Astrocyte (in vitro differentiated cells and primary cell): ENCODE data around the gene LZTR1. TPM values are rescaled to one million over a fixed set of nuclear protein-coding genes. Genes with fewer than 3 reads are reported as not detected.

Experiments used
- DNase-seq: peaks from one replicate; pipeline ENCODE4 v3.0.0-alpha.2; 2010; ENCODE audit warnings: low read depth
- FAIRE-seq: peaks from 2 replicates; lab custom pipeline; 2011; peaks lifted over from hg19 to GRCh38; lab: Jason Lieb, UNC
- H2AFZ ChIP-seq: 2 replicates; pipeline ENCODE4 v1.6.0; 2012; ENCODE audit warnings: low read depth, low read length, inconsistent platforms
- H3K27ac ChIP-seq: 2 replicates; pipeline ENCODE4 v1.5.1; 2011; ENCODE audit warnings: low read depth, low read length, inconsistent platforms
- H3K27me3 ChIP-seq: 2 replicates; pipeline ENCODE4 v1.6.0; 2011; ENCODE audit warnings: low read length, inconsistent platforms; ENCODE audit not compliant: insufficient read depth
- H3K36me3 ChIP-seq: 2 replicates; pipeline ENCODE4 v1.5.1; 2011; ENCODE audit warnings: low read length, inconsistent platforms; ENCODE audit not compliant: insufficient read depth
- H3K4me1 ChIP-seq: 2 replicates; pipeline ENCODE4 v1.5.1; 2011; ENCODE audit warnings: low read length, inconsistent platforms; ENCODE audit not compliant: insufficient read depth
- H3K4me2 ChIP-seq: 2 replicates; pipeline ENCODE4 v1.6.0; 2012; ENCODE audit warnings: low read length, inconsistent platforms
- H3K4me3 ChIP-seq: 2 replicates; pipeline ENCODE4 v1.5.1; 2011; ENCODE audit warnings: low read depth, mild to moderate bottlenecking, low read length, inconsistent platforms; ENCODE audit not compliant: insufficient read depth
- H3K79me2 ChIP-seq: 2 replicates; pipeline ENCODE4 v1.6.0; 2012; ENCODE audit warnings: mild to moderate bottlenecking, low read length, inconsistent platforms; ENCODE audit not compliant: insufficient read depth
- H3K9ac ChIP-seq: 2 replicates; pipeline ENCODE4 v1.6.0; 2012; ENCODE audit warnings: mild to moderate bottlenecking, low read length, inconsistent platforms
- H3K9me3 ChIP-seq: 2 replicates; pipeline ENCODE4 v1.5.1; 2012; ENCODE audit warnings: low read depth, mild to moderate bottlenecking, low read length, inconsistent platforms; ENCODE audit not compliant: insufficient read depth
- H4K20me1 ChIP-seq: 2 replicates; pipeline ENCODE4 v1.6.0; 2012; ENCODE audit warnings: low read length, inconsistent platforms; ENCODE audit not compliant: insufficient read depth
- H3K27ac Mint-ChIP-seq: one replicate; pipeline ENCODE4 v1.8.0; 2021; ENCODE audit warnings: mild to moderate bottlenecking, mixed read lengths; ENCODE audit not compliant: unreplicated experiment
- H3K27me3 Mint-ChIP-seq: one replicate; pipeline ENCODE4 v1.8.0; 2021; ENCODE audit warnings: low read depth, mixed read lengths; ENCODE audit not compliant: unreplicated experiment
- H3K36me3 Mint-ChIP-seq: one replicate; pipeline ENCODE4 v1.8.0; 2021; ENCODE audit warnings: low read depth, mixed read lengths; ENCODE audit not compliant: unreplicated experiment
- H3K4me1 Mint-ChIP-seq: one replicate; pipeline ENCODE4 v1.8.0; 2021; ENCODE audit warnings: low read depth, mixed read lengths; ENCODE audit not compliant: unreplicated experiment
- H3K4me3 Mint-ChIP-seq: one replicate; pipeline ENCODE4 v1.8.0; 2021; ENCODE audit warnings: mild to moderate bottlenecking, moderate library complexity, mixed read lengths; ENCODE audit not compliant: unreplicated experiment
- H3K9me3 Mint-ChIP-seq: one replicate; pipeline ENCODE4 v1.8.0; 2021; ENCODE audit warnings: mild to moderate bottlenecking, mixed read lengths; ENCODE audit not compliant: unreplicated experiment
- EZH2 ChIP-seq: IDR thresholded peaks from 2 replicates; pipeline ENCODE4 v1.6.1; 2012; ENCODE audit warnings: mild to moderate bottlenecking, low read length, inconsistent platforms; ENCODE audit not compliant: insufficient read depth
- total RNA-seq: library from RNA; stranded (reverse); gene quantifications from 2 replicates; pipeline ENCODE4 v1.2.1, GENCODE V29; 2021
- TF ChIP-seq, protein P1 (sequence below): IDR thresholded peaks from 2 replicates; pipeline ENCODE4 v1.5.1; 2011; ENCODE audit warnings: low read depth, mild to moderate bottlenecking, inconsistent platforms, low read length, moderate library complexity; ENCODE audit not compliant: insufficient read depth

Gene LZTR1
- total RNA-seq, 1 donor from 2014 or later: 62.0 TPM

DNA sequence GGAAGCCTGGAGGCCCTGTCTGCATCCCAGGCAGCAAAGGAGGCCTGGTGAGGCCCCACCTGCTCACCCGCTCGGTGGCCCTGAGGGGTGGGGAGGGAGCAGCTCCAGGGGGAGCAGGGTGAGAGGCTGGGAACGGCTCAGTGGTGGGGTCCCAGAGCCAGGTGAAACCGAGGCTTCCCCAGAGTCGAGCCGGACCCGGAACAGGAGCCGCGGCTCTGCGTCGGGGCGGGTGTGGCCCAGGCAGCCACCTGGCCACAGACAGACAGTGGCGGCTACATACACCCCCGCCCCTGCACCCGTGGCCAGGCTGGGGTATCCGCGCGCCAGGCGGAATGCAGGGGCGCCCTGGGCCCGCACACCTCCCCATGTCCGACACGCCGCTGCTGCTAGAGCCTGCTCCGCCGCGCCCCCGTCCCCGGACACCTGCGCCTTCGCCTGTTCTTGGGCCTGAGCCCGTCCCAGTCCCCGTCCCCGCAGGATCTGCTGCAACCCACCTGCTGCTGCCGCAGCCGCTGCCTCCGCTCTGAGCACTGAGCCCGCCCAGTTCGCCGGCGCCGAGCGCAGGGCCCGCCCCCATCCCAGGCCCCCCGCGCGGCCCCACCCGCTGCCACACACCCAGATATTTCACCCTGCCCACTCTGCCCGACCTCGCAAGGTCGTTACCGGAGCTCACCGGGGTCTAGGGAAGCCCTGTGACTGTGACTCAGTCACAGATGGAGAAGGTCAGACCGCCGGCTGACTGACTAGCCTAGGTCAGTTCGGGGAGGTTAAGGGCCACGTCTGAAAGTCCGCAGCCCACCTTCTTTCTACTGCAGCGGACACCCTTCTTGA is 50.2 kb downstream of the LZTR1 start, which contains the start of gene SLC7A4:
TSS of gene SLC7A4 (minus strand) at position 525 of the 831 bp plus-strand sequence. CDS start 749 bp downstream, outside the sequence.
- H3K4me1 ChIP-seq: peaks cover 4% of the 10 kb centered on the region
- peaks cover 15% of the 10 kb centered on the region for H3K27me3 ChIP-seq
- FAIRE-seq: no peak
- no peaks in the 10 kb centered on the region for H4K20me1 ChIP-seq
- TF ChIP-seq, protein P1, sequence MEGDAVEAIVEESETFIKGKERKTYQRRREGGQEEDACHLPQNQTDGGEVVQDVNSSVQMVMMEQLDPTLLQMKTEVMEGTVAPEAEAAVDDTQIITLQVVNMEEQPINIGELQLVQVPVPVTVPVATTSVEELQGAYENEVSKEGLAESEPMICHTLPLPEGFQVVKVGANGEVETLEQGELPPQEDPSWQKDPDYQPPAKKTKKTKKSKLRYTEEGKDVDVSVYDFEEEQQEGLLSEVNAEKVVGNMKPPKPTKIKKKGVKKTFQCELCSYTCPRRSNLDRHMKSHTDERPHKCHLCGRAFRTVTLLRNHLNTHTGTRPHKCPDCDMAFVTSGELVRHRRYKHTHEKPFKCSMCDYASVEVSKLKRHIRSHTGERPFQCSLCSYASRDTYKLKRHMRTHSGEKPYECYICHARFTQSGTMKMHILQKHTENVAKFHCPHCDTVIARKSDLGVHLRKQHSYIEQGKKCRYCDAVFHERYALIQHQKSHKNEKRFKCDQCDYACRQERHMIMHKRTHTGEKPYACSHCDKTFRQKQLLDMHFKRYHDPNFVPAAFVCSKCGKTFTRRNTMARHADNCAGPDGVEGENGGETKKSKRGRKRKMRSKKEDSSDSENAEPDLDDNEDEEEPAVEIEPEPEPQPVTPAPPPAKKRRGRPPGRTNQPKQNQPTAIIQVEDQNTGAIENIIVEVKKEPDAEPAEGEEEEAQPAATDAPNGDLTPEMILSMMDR: no peak
- peak; percentile 79 for TF ChIP-seq EZH2
- no peak within 1 kb of the TSS for H3K4me3 ChIP-seq
- H3K36me3 ChIP-seq: no peaks in the 10 kb centered on the region
- no peak for DNase-seq
- no peaks in the 10 kb centered on the region for H3K79me2 ChIP-seq
- H3K4me3 Mint-ChIP-seq: no peak within 1 kb of the TSS
- no peaks in the 10 kb centered on the region for H3K36me3 Mint-ChIP-seq
- H3K4me2 ChIP-seq: peak within 1 kb of the TSS; percentile 65
- H3K9ac ChIP-seq: no peak within 1 kb of the TSS
- no peak within 1 kb of the TSS for H2AFZ ChIP-seq
- peaks cover 29% of the 10 kb centered on the region for H3K27me3 Mint-ChIP-seq
- H3K4me1 Mint-ChIP-seq: peaks cover under 1% of the 10 kb centered on the region
- no peaks in the 10 kb centered on the region for H3K9me3 ChIP-seq
- no peaks in the 10 kb centered on the region for H3K9me3 Mint-ChIP-seq
- no peak within 1 kb of the TSS for H3K27ac ChIP-seq
- H3K27ac Mint-ChIP-seq: no peak within 1 kb of the TSS

DNA sequence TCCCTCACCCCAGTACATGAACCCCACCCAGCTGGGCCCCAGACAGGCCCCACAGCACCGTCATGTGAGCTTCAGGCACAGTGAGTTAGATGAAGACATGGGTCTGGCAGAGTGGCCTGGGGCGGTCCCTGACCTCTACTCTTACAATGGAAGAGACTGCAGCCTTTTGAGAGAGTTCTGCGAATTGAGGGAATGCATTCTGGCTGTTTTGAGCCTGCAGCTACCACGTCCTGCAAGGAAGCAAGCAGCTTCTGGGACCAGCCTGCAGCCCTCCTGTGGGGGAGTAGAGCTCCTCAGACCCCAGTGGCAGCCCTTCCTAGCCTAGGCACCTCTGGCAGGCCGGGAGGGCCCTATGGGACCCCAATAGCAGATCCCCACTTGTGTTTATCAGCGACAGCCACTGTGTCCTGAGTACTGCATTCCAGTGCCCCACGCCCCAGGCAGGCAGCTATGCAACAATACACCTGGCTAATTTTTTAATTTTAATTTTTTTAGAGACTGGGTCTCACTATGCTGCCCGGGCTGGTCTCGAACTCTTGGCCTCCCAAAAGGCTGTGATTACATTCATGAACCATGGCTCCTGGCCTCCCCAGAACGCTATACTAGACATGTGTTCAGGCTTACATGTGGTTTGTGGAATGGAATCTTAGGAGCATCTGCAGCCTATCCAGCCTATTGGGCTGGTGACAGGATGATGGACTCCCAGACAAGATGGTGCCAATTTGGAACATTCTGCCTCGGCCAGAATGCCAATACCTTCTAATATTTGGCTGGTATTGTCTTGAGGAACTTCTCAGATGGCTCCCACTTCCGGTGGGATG is 51.0 kb downstream of the LZTR1 start:
- DNase-seq (no peak), FAIRE-seq (no peak)

More for the DNA sequence above, 51.0 kb downstream of the LZTR1 start:
- Histone ChIP-seq H3K4me3 (no peak overlapping the region), H3K79me2 (no peaks in the 10 kb centered on the region), H2AFZ (no peak overlapping the region), H3K9ac (no peak overlapping the region), H3K4me2 (peak overlapping the region; percentile 65), H3K4me1 (peaks cover 3% of the 10 kb centered on the region), H3K9me3 (no peaks in the 10 kb centered on the region), H3K27me3 (peaks cover 15% of the 10 kb centered on the region), H4K20me1 (no peaks in the 10 kb centered on the region), H3K36me3 (no peaks in the 10 kb centered on the region), H3K27ac (no peak overlapping the region)
- H3K9me3 Mint-ChIP-seq: no peaks in the 10 kb centered on the region
- H3K36me3 Mint-ChIP-seq: no peaks in the 10 kb centered on the region
- no peak overlapping the region for H3K27ac Mint-ChIP-seq
- H3K4me1 Mint-ChIP-seq: peaks cover 9% of the 10 kb centered on the region
- no peak overlapping the region for H3K4me3 Mint-ChIP-seq
- peaks cover 29% of the 10 kb centered on the region for H3K27me3 Mint-ChIP-seq
- TF ChIP-seq EZH2: no peak
- TF ChIP-seq, protein P1: no peak
